ENCODE measurements around the gene SCARB2.

The SCARB2 gene

GRCh38 chr4:76125816-76126215 is 87.8 kb downstream of the SCARB2 start:
- no peak overlapping the region for H3K4me3 ChIP-seq (ENCODE audit: low read depth, low read length)
- H3K27ac ChIP-seq: no peak overlapping the region
- H3K27me3 ChIP-seq (replicated peaks): no peaks in the 10 kb centered on the region
- peaks cover 11% of the 10 kb centered on the region for H3K36me3 ChIP-seq (replicated peaks)
- DNase-seq: no peak
- in situ Hi-C loops (cut with HindIII; ENCODE audit: low pct_ligation_motif_present, low sequenced_read_pairs): no loop called here
- TF ChIP-seq CTCF (IDR thresholded peaks at IDR 0.05; ENCODE audit: low read depth, low read length, missing control alignments): no peak

- DNase-seq: no peak
- no peak for TF ChIP-seq CTCF (IDR thresholded peaks at IDR 0.05; ENCODE audit: low read depth, low read length, missing control alignments)
- no peak overlapping the region for H3K27ac ChIP-seq
- H3K4me3 ChIP-seq (ENCODE audit: low read depth, low read length): no peak overlapping the region
- peaks cover 25% of the 10 kb centered on the region for H3K36me3 ChIP-seq (replicated peaks)
- no peaks in the 10 kb centered on the region for H3K27me3 ChIP-seq (replicated peaks)
- in situ Hi-C loops (cut with HindIII; ENCODE audit: low pct_ligation_motif_present, low sequenced_read_pairs): no loop called here
Measured at GRCh38 chr4:76120199-76120598, 93.4 kb downstream of the SCARB2 start.

GRCh38 chr4:76117536-76117935 is 96.1 kb downstream of the SCARB2 start:
- Histone ChIP-seq H3K36me3 (replicated peaks) (peaks cover 19% of the 10 kb centered on the region), H3K27ac (no peak overlapping the region), H3K4me3 (ENCODE audit: low read depth, low read length) (no peak overlapping the region), H3K27me3 (replicated peaks) (no peaks in the 10 kb centered on the region)
- no peak for TF ChIP-seq CTCF (IDR thresholded peaks at IDR 0.05; ENCODE audit: low read depth, low read length, missing control alignments)
- DNase-seq: no peak
- in situ Hi-C loops (cut with HindIII; ENCODE audit: low pct_ligation_motif_present, low sequenced_read_pairs): no loop called here

- no peak overlapping the region for H3K27ac ChIP-seq
- in situ Hi-C loops (cut with HindIII; ENCODE audit: low pct_ligation_motif_present, low sequenced_read_pairs): no loop called here
Measured at GRCh38 chr4:76116821-76117220, 96.8 kb downstream of the SCARB2 start.

More at GRCh38 chr4:76116821-76117220, 96.8 kb downstream of the SCARB2 start:
- no peak overlapping the region for H3K4me3 ChIP-seq (ENCODE audit: low read depth, low read length)
- no peak for TF ChIP-seq CTCF (IDR thresholded peaks at IDR 0.05; ENCODE audit: low read depth, low read length, missing control alignments)
- H3K36me3 ChIP-seq (replicated peaks): peaks cover 16% of the 10 kb centered on the region
- no peak for DNase-seq
- H3K27me3 ChIP-seq (replicated peaks): no peaks in the 10 kb centered on the region
